Globus pallidus (tissue), 1 donor: ENCODE results near the gene MOCS3.
"Not testable (repeated sequence)": the region's sequence is repeated elsewhere in the genome, so short reads cannot be mapped to it uniquely, and the experiment has no call there.

ENCODE experiments used
- DNase-seq: peaks from one replicate; pipeline ENCODE4 v3.0.0-alpha.2; 2015; ENCODE audit warnings: low spot score

MOCS3 gene

GRCh38 chr20:50932016-50932485, 26.6 kb upstream of the MOCS3 start:
- no peak for DNase-seq

GRCh38 chr20:50932691-50933280, 25.8 kb upstream of the MOCS3 start:
- DNase-seq, result no peak

- no peak for DNase-seq
These were observed 25.0 kb upstream of the MOCS3 start for GRCh38 chr20:50933589-50933988.

GRCh38 chr20:50943069-50943468, 15.5 kb upstream of the MOCS3 start:
- DNase-seq, result no peak

GRCh38 chr20:50948132-50948785, 10.4 kb upstream of the MOCS3 start:
- no peak for DNase-seq

GRCh38 chr20:50953196-50953595, 5.4 kb upstream of the MOCS3 start:
- no peak for DNase-seq

GRCh38 chr20:50953821-50954220, 4.8 kb upstream of the MOCS3 start:
- no peak for DNase-seq

- no peak for DNase-seq
These were observed 1.3 kb upstream of the MOCS3 start for GRCh38 chr20:50957276-50957675.

- DNase-seq, result no peak
These were observed 612 bp upstream of the MOCS3 start, which contains the start of gene DPM1 for GRCh38 chr20:50957798-50958614. Gene DPM1 (minus strand): TSS chr20:50958532. CDS start chr20:50958523, 9 bp downstream.

- DNase-seq, result no peak
These were observed 1.0 kb downstream of the MOCS3 start for GRCh38 chr20:50959543-50960126.

- no peak for DNase-seq
These were observed 9.0 kb downstream of the MOCS3 start for GRCh38 chr20:50967586-50967985.

- no peak for DNase-seq
These were observed 9.7 kb downstream of the MOCS3 start for GRCh38 chr20:50968289-50968688.

GRCh38 chr20:50969435-50969834, 10.8 kb downstream of the MOCS3 start:
- DNase-seq, result no peak

GRCh38 chr20:50969912-50970311, 11.3 kb downstream of the MOCS3 start:
- no peak for DNase-seq

GRCh38 chr20:50975701-50976330, 17.2 kb downstream of the MOCS3 start:
- DNase-seq, result no peak

GRCh38 chr20:50977066-50978021, 18.7 kb downstream of the MOCS3 start:
- no peak for DNase-seq

- DNase-seq, result not testable (repeated sequence)
These were observed 19.9 kb downstream of the MOCS3 start for GRCh38 chr20:50978533-50978932.

- DNase-seq, result no peak
These were observed 21.6 kb downstream of the MOCS3 start for GRCh38 chr20:50980071-50980681.

GRCh38 chr20:50980851-50981713, 22.5 kb downstream of the MOCS3 start:
- DNase-seq, result peak; percentile 31

- DNase-seq, result no peak
These were observed 23.1 kb downstream of the MOCS3 start for GRCh38 chr20:50981714-50982048.
